AG10803 (cell line): Measurements from ENCODE around the gene PRDM13.

Experiments used
- DNase-seq: peaks from one replicate; pipeline ENCODE4 v3.0.0; 2010; ENCODE audit warnings: low read depth
- H3K4me3 ChIP-seq: 2 replicates; pipeline ENCODE4 v1.5.1; 2011; ENCODE audit warnings: mild to moderate bottlenecking, low read length, control low read depth
- CTCF ChIP-seq: conservative IDR thresholded peaks from 2 replicates; pipeline ENCODE4 v1.5.1; 2011; ENCODE audit warnings: mild to moderate bottlenecking, low read length, control low read depth, inconsistent platforms

Gene PRDM13

DNA sequence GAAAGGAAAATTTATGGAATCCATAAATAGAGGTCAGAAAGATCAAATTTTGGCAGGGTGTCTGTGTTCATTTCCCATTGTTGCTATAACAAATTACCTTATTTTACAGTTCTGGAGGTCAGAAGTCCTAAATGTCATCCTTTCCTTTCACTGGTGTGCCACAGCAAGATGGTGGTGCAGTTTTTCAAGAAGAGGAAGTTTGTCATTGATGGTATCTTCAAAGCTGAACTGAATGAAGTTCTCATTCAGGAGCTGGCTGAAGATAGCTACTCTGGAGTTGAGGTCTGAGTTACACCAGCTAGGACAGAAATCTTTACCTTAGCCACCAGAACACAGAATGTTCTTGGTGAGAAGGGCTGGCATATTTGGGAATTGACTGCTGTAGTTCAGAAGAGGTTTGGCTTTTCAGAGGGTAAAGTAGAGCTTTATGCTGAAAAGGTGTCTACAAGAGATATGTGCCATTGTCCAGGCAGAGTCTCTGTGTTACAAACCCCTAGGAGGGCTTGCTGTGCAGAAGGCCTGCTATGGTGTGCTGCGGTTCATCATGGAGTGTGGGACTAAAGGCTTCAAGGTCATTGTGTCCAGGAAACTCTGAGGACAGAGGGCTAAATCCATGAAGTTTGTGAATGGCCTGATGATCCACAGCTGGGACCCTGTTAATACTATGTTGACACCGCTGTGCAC is 30.9 kb upstream of the PRDM13 start:
- DNase-seq: no peak
- no peak for TF ChIP-seq CTCF
- H3K4me3 ChIP-seq: no peak overlapping the region

DNA sequence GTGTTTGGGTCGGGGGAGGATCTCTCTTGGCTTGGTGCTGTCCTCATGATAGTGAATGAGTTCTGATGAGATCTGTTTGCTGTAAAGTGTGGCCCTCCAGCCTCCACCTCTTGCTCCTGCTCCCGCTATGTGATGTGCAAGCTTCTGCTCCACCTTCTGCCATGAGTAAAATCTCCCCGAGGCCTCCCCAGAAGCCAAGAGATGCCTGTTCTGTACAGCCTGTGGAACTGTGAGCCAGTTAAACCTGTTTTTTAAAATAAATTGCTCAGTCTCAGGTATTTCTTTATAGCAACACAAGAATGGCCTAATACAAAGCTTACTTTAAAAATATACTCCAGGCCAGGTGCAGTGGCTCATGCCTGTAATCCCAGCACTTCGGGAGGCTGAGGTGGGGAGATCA is 26.9 kb upstream of the PRDM13 start:
- TF ChIP-seq CTCF: no peak
- H3K4me3 ChIP-seq: no peak overlapping the region
- no peak for DNase-seq

GRCh38 chr6:99587792-99588191 is 18.8 kb upstream of the PRDM13 start:
- TF ChIP-seq CTCF: no peak
- DNase-seq: no peak
- H3K4me3 ChIP-seq: no peak overlapping the region

DNA sequence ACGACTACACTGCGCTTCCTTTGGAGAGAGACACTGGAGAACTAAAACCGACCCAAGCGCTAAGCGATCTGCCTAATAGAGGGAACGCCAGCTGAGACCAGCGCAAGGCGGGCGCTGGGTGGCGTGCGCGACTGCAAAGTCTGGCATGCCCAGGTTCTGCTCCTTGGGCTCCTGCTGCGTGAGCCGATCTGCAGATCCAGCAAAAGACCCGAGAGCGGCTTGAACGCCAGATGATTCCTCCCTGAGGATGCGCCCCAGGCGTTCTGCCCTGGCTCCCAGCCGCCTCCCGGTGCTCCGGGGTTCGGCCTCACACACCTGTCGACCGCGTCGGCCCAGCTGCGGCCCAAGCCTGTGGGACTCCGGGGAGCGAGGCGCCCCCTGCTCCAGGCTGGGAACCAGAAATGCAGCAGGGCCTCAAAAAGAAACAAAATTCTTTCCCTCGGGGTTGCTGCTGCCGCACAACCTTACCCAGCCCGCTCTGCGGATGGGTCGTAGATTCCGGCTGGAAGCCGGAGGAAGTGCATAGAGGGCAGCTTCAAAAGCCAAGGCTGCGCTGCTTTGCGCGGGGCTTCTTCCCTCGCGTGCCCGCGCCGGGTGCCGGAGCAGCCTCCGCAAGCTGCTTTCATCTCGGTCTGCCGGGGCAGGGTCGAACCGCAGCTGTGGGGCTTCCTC is 17.9 kb upstream of the PRDM13 start:
- peak overlapping the region; percentile 62 for H3K4me3 ChIP-seq
- TF ChIP-seq CTCF: peak; percentile 55
- peak; percentile 72 for DNase-seq

DNA sequence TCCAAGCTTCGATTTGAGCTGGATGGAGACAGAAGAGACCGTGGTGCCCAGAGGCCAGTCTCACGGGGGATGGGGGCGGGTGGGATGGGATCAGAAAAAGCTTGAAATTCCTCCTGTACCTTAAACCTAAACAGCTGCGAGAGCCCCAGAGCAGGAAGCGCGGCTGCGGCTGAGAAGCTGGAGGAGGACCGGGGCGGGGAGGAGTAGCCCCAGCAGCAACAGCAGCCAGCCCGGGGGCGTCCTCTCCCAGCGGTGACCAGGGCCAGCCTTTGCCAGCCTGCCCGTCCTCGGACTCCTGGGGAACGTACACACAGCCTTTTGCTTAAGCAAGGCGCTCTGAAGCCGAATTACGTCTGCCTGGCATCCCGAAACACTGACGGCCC is 17.4 kb upstream of the PRDM13 start:
- peak overlapping the region; percentile 62 for H3K4me3 ChIP-seq
- no peak for TF ChIP-seq CTCF
- no peak for DNase-seq

DNA sequence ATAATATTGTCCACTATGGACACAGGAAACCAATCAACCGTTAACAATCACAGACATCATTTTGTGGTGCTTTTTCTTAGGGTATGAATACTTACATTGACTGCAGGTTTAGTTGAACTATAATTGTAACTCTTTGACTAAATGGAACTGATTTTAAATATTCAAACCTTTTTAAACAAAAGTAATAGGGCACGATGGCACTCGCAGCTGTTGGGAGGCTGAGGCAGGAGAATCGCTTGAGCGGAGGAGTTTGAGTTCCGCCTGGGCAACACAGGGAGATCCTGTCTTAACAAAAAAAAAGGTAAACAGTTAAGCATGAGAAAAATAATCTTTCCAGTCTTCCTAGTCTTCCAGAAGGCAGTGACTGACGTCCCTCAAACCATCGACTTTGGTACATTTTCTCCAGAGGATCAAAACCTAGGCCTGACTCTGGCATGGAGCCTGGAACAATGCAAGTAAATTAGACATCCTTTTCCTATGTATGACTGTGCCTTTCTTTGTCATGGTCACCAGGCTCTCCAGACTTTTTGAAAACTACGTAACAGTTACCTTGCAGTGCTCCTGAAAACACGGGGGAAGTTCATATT is 16.6 kb upstream of the PRDM13 start:
- DNase-seq: no peak
- no peak for TF ChIP-seq CTCF
- no peak overlapping the region for H3K4me3 ChIP-seq
